IgD-negative memory B cell (primary cell): ENCODE data around the gene DNAH7. TPM values are rescaled to one million over a fixed set of nuclear protein-coding genes. Genes with fewer than 3 reads are reported as not detected.
"Not testable (repeated sequence)": the region's sequence is repeated elsewhere in the genome, so short reads cannot be mapped to it uniquely, and the experiment has no call there.

Source experiments
- H3K27ac Mint-ChIP-seq, 3 donors: one replicate each; pipeline ENCODE4 v1.8.0; 2020 to 2022; ENCODE audit warnings: mild to moderate bottlenecking in 3 of 3, mixed read lengths in 3 of 3, moderate library complexity in 1 of 3
- H3K27me3 Mint-ChIP-seq: one replicate; pipeline ENCODE4 v1.8.0; 2021; ENCODE audit warnings: mixed read lengths
- H3K36me3 Mint-ChIP-seq: one replicate; pipeline ENCODE4 v1.8.0; 2020; ENCODE audit warnings: mild to moderate bottlenecking, mixed read lengths
- H3K4me1 Mint-ChIP-seq, 3 donors: one replicate each; pipeline ENCODE4 v1.8.0; 2020 to 2022; ENCODE audit warnings: mixed read lengths in 3 of 3, mild to moderate bottlenecking in 1 of 3
- H3K4me3 Mint-ChIP-seq, 4 donors: one replicate each; pipeline ENCODE4 v1.8.0; 2020 to 2022; ENCODE audit warnings: mild to moderate bottlenecking in 4 of 4, mixed read lengths in 4 of 4, moderate library complexity in 3 of 4
- H3K9me3 Mint-ChIP-seq, 3 donors: one replicate each; pipeline ENCODE4 v1.8.0; 2020 to 2021; ENCODE audit warnings: mixed read lengths in 3 of 3, mild to moderate bottlenecking in 1 of 3
- polyA plus RNA-seq: library from polyadenylated mRNA; unstranded; fragments of 300-500 nt; fragmentation: Illumina TruSeq; gene quantifications from one replicate; pipeline ENCODE4 v1.2.3, GENCODE V29; 2021

The DNAH7 gene
- polyA plus RNA-seq, 1 donor from 2014 or later, result 0.11 TPM

- Mint-ChIP-seq H3K27ac (no peak overlapping the region), H3K9me3 (peaks cover 0 to 12% (median 0%) of the 10 kb centered on the region in 3 donors), H3K36me3 (peaks cover 6% of the 10 kb centered on the region), H3K4me3 (no peak overlapping the region), H3K4me1 (peaks cover 17 to 21% (median 19%) of the 10 kb centered on the region in 3 donors), H3K27me3 (no peaks in the 10 kb centered on the region)
Measured at GRCh38 chr2:196096264-196096663, 27.6 kb upstream of the DNAH7 start.

DNA sequence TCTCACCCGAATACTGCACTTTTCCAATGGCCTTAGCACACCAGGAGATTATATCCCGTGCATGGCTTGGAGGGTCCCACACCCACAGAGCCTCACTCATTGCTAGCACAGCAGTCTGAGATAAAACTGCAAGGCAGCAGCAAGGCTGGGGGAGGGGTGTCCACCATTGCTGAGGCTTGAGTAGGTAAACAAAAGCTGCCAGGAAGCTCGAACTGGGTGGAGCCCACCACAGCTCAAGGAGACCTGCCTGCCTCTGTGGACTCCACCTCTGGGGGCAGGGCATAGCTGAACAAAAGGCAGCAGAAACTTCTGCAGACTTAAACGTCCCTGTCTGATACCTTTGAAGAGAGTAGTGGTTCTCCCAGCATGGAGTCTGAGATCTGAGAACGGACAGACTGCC, 20.8 kb upstream of the DNAH7 start:
- not testable (repeated sequence) for H3K27ac Mint-ChIP-seq, H3K27me3 Mint-ChIP-seq
- Mint-ChIP-seq H3K36me3 (peaks cover 11% of the 10 kb centered on the region), H3K4me1 (peaks cover 5 to 15% (median 10%) of the 10 kb centered on the region in 3 donors), H3K4me3 (peak overlapping the region in 1 of 4 donors; percentile 22), H3K9me3 (peaks cover 0 to 17% (median 5%) of the 10 kb centered on the region in 3 donors)

- Mint-ChIP-seq H3K36me3 (peaks cover 8% of the 10 kb centered on the region), H3K27ac (no peak overlapping the region), H3K4me3 (no peak overlapping the region), H3K9me3 (peaks cover 0 to 15% (median 11%) of the 10 kb centered on the region in 3 donors), H3K27me3 (no peaks in the 10 kb centered on the region), H3K4me1 (peaks cover 5 to 15% (median 11%) of the 10 kb centered on the region in 3 donors)
Measured at GRCh38 chr2:196088203-196088602, 19.6 kb upstream of the DNAH7 start.

DNA sequence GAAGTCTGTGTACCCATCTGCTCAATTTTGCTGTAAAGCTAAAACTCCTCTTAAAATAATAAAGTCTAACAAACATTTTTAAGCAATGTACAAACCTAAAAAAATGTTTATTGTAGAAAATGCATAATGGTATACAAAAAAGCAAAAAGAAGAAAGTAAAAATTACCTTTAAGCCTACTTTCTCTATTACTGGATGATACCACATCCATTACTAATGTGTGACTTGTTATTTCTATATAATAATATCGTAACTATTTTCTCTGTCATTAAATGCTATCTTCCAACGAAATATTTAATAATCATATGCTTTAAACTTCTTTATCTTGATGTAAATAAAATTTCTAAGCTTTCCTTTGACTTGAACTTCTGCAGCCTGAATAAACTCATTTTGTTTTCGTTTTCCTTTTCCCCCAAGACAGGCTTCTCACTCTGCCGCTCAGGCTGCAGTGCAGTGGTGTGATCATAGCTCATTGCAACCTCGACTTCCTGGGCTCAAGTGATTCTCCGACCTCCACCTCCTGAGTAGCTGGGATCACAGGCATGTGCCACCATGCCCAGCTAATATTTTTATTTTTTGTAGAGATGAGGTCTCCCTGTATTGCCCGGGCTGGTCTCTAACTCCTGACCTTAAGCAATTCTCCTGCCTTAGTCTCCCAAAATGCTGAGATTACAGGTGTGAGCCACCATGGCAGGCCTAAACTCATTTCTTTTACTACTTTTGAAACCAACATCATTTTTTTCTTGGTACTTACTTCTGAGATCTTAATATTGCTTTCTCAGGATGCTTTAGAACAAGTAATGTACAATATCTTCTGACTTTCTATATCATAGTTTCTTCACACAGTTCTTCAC, 18.1 kb upstream of the DNAH7 start:
- H3K27ac Mint-ChIP-seq, result no peak overlapping the region
- peaks cover 8 to 21% (median 14%) of the 10 kb centered on the region in 3 donors for H3K4me1 Mint-ChIP-seq
- H3K27me3 Mint-ChIP-seq, result no peaks in the 10 kb centered on the region
- H3K4me3 Mint-ChIP-seq, result peak overlapping the region in 2 of 4 donors; percentile 19 to 52
- peaks cover 13% of the 10 kb centered on the region for H3K36me3 Mint-ChIP-seq
- H3K9me3 Mint-ChIP-seq, result peaks cover 0 to 28% (median 15%) of the 10 kb centered on the region in 3 donors

- H3K9me3 Mint-ChIP-seq, result peaks cover 0 to 28% (median 13%) of the 10 kb centered on the region in 3 donors
- H3K36me3 Mint-ChIP-seq, result peaks cover 13% of the 10 kb centered on the region
- H3K27me3 Mint-ChIP-seq, result no peaks in the 10 kb centered on the region
- no peak overlapping the region for H3K27ac Mint-ChIP-seq
- no peak overlapping the region for H3K4me3 Mint-ChIP-seq
- H3K4me1 Mint-ChIP-seq, result peaks cover 23 to 26% (median 24%) of the 10 kb centered on the region in 3 donors
Measured at GRCh38 chr2:196083601-196084000, 15.0 kb upstream of the DNAH7 start.

GRCh38 chr2:196080526-196080925, 11.9 kb upstream of the DNAH7 start:
- no peak overlapping the region for H3K27ac Mint-ChIP-seq
- H3K4me1 Mint-ChIP-seq, result peaks cover 22 to 25% (median 24%) of the 10 kb centered on the region in 3 donors

DNA sequence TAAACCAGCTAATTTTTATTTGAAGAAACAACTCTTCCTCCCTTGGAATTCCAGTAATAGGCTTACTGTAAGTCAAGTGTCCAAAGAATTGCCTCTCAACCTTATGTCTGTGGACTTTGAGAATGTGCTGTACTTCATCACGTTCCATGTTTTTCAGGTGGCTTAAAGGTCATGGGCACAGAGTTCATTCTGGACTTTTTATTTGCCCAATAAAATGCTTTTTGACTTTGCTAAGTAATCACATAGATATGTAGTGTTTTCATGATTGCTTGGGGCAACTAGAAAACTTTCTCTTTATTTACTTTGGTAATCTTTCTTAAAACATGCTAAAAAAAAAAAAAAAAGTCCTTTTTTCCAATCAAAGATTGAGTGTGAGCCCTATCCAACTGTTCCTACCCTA, 10.4 kb upstream of the DNAH7 start:
- H3K9me3 Mint-ChIP-seq, result peaks cover 0 to 20% (median 7%) of the 10 kb centered on the region in 3 donors
- no peak overlapping the region for H3K4me3 Mint-ChIP-seq
- H3K36me3 Mint-ChIP-seq, result peaks cover 8% of the 10 kb centered on the region
- no peak overlapping the region for H3K27ac Mint-ChIP-seq
- peaks cover 20 to 24% (median 21%) of the 10 kb centered on the region in 3 donors for H3K4me1 Mint-ChIP-seq
- no peaks in the 10 kb centered on the region for H3K27me3 Mint-ChIP-seq

More at GRCh38 chr2:196080526-196080925, 11.9 kb upstream of the DNAH7 start:
- Mint-ChIP-seq H3K36me3 (peaks cover 12% of the 10 kb centered on the region), H3K27me3 (no peaks in the 10 kb centered on the region), H3K9me3 (peaks cover 0 to 28% (median 13%) of the 10 kb centered on the region in 3 donors), H3K4me3 (peak overlapping the region in 1 of 4 donors; percentile 54)

DNA sequence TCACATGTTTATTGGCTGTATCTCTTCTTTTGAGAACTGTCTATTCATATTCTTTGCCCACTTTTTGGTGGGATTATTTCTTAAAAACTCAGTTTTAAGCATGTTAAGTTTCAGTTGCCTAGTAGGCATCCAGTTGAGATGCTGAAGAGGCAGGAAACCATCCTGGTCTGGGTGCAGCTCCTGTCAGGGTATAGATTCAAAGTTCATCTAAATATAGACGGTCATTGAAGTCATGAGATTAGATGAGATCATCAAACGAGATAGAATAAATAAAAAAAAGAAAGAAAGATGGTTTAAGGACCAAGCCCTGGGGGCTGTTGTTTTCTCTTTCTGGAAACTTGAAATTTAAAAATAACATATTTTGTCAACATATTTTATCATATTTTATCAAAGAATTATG, 9.2 kb upstream of the DNAH7 start:
- Mint-ChIP-seq H3K4me3 (peak overlapping the region in 1 of 4 donors; percentile 63), H3K36me3 (peaks cover 8% of the 10 kb centered on the region)

DNA sequence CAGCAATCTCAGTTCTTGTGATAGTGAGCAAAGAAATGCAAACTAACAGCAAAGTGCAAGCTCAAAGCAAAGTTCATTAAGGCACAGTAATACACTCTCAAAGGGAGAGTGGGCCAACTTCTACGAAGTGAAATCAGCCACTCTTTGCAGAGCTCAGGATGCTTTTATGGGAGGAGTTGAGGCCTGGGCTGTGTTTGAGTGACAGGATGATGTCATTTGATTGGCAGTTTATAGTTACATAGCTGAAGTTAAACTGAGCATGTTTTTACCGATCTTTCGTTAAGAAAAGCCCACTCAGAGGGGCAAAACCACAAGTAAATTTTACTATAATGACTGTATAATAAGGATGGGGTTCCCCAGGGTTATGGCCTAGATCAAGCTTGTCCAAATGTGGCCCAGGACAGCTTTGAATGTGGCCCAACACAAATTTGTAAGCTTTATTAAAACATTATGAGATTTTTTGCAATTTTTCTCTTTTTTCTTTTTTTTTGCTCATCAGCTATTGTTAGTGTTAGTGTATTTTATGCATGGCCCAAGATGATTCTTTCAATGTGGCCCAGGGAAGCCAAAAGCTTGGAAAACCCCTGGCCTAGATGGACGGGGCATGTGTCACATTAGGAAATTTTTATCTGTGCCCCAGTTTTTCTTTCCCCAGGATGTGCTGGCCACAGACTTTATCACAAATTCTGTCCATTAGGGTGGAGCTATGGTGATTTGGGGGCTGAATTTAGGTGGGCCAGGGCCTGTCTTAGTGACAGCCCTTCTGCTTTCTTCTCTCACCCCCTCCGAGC, 8.3 kb upstream of the DNAH7 start:
- Mint-ChIP-seq H3K36me3 (peaks cover 3% of the 10 kb centered on the region), H3K4me1 (peaks cover 17 to 22% (median 19%) of the 10 kb centered on the region in 3 donors)

More for the DNA sequence above, 9.2 kb upstream of the DNAH7 start:
- peaks cover 20 to 24% (median 21%) of the 10 kb centered on the region in 3 donors for H3K4me1 Mint-ChIP-seq
- peaks cover 0 to 10% (median 3%) of the 10 kb centered on the region in 3 donors for H3K9me3 Mint-ChIP-seq
- H3K27me3 Mint-ChIP-seq, result no peaks in the 10 kb centered on the region
- peak overlapping the region in 1 of 3 donors; percentile 39 for H3K27ac Mint-ChIP-seq

DNA sequence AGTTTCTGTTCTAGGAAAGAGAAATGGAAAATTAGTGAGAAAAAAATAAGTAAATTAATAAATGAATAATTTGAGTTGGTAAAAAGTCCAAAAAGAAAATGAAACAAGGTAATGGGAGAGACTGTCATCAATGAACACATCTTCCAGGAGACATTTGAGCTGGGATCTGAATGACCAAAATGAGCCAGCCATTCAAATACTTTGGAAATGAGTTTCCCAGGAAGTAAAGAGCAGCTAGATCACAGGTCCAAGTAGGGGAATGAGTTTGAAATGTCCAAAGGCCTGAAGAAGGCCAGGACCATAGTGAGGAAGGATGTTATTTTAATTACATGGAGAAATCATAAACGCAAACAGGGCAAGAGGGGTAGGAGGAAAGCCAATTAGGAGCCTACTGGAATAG, 6.6 kb upstream of the DNAH7 start:
- H3K36me3 Mint-ChIP-seq, result peaks cover 3% of the 10 kb centered on the region
- H3K9me3 Mint-ChIP-seq, result no peaks in the 10 kb centered on the region
- H3K4me1 Mint-ChIP-seq, result peaks cover 8 to 17% (median 11%) of the 10 kb centered on the region in 3 donors
- no peak overlapping the region for H3K27ac Mint-ChIP-seq
- no peaks in the 10 kb centered on the region for H3K27me3 Mint-ChIP-seq
- no peak overlapping the region for H3K4me3 Mint-ChIP-seq

More for the DNA sequence above, 8.3 kb upstream of the DNAH7 start:
- Mint-ChIP-seq H3K27me3 (no peaks in the 10 kb centered on the region), H3K9me3 (peaks cover 0 to 1% (median 0%) of the 10 kb centered on the region in 3 donors), H3K27ac (no peak overlapping the region), H3K4me3 (no peak overlapping the region)

DNA sequence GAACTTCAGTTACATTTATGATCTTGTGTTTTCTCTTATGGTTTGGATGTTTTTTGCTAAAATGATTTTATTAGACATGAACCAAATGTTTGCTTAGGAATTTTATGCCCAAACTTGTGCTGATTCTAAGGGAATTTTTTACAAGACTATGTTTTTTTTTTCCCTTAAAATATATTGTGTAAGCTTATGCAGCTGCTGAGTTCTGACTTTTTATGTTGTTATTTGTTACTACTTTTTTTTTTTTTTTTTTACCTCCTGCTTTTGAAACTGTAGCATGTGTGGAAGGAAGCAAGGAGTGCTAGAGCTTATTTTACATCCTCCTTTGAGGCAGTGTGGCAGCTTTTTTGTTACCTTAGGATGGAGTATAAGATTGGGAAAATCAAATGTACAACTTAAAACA, 6.0 kb upstream of the DNAH7 start:
- Mint-ChIP-seq H3K4me1 (peaks cover 5 to 11% (median 6%) of the 10 kb centered on the region in 3 donors), H3K4me3 (no peak overlapping the region), H3K36me3 (peaks cover 3% of the 10 kb centered on the region), H3K27me3 (no peaks in the 10 kb centered on the region), H3K9me3 (no peaks in the 10 kb centered on the region), H3K27ac (no peak overlapping the region)

- H3K36me3 Mint-ChIP-seq, result peaks cover 3% of the 10 kb centered on the region
- H3K27ac Mint-ChIP-seq, result no peak overlapping the region
- H3K4me1 Mint-ChIP-seq, result peaks cover 6 to 12% (median 7%) of the 10 kb centered on the region in 3 donors
- H3K27me3 Mint-ChIP-seq, result no peaks in the 10 kb centered on the region
- no peaks in the 10 kb centered on the region for H3K9me3 Mint-ChIP-seq
- no peak overlapping the region for H3K4me3 Mint-ChIP-seq
Measured at GRCh38 chr2:196073521-196073920, 4.9 kb upstream of the DNAH7 start.

GRCh38 chr2:196067088-196067382, 1.6 kb downstream of the DNAH7 start:
- H3K27me3 Mint-ChIP-seq, result peaks cover 6% of the 10 kb centered on the region
- peaks cover 10 to 15% (median 13%) of the 10 kb centered on the region in 3 donors for H3K4me1 Mint-ChIP-seq
- no peaks in the 10 kb centered on the region for H3K9me3 Mint-ChIP-seq
- H3K36me3 Mint-ChIP-seq, result no peaks in the 10 kb centered on the region
- peak overlapping the region; percentile 41 to 79 (median 75) for H3K27ac Mint-ChIP-seq
- H3K4me3 Mint-ChIP-seq, result peak overlapping the region; percentile 14 to 82 (median 56)

GRCh38 chr2:196066291-196067087, 2.1 kb downstream of the DNAH7 start:
- Mint-ChIP-seq H3K4me3 (peak overlapping the region; percentile 14 to 82 (median 56)), H3K4me1 (peaks cover 10 to 15% (median 13%) of the 10 kb centered on the region in 3 donors), H3K36me3 (no peaks in the 10 kb centered on the region), H3K27me3 (peaks cover 6% of the 10 kb centered on the region), H3K9me3 (no peaks in the 10 kb centered on the region), H3K27ac (peak overlapping the region; percentile 41 to 79 (median 75))
